Keratinocyte (primary cell): ENCODE measurements around the gene NUTM2G. TPM values are rescaled to one million over a fixed set of nuclear protein-coding genes. Genes with fewer than 3 reads are reported as not detected.
"Not testable (repeated sequence)": the region's sequence is repeated elsewhere in the genome, so short reads cannot be mapped to it uniquely, and the experiment has no call there.

Source experiments
- DNase-seq: peaks from one replicate; pipeline ENCODE4 v3.0.0-alpha.2; 2011; ENCODE audit warnings: low read depth, missing footprints, low spot score
- FAIRE-seq: peaks from 2 replicates; lab custom pipeline; 2011; peaks lifted over from hg19 to GRCh38; lab: Jason Lieb, UNC
- H2AFZ ChIP-seq: 2 replicates; pipeline ENCODE4 v1.6.0; 2012; ENCODE audit warnings: low read length, control low read depth, inconsistent platforms; ENCODE audit not compliant: control insufficient read depth
- H3K27ac ChIP-seq: 2 replicates; pipeline ENCODE4 v1.5.1; 2011; ENCODE audit warnings: low read length; ENCODE audit not compliant: control insufficient read depth, insufficient read depth
- H3K27me3 ChIP-seq: 3 replicates; pipeline ENCODE4 v1.6.0; 2011; ENCODE audit warnings: low read length; ENCODE audit not compliant: control insufficient read depth, insufficient read depth; ENCODE audit errors: extremely low read depth
- H3K36me3 ChIP-seq, 2 experiments: 2 replicates in 1 of 2; 3 replicates in 1 of 2; pipeline ENCODE4 v1.5.1; 2011; ENCODE audit warnings: low read length in 2 of 2, mild to moderate bottlenecking in 1 of 2; ENCODE audit not compliant: control insufficient read depth in 2 of 2, insufficient read depth in 2 of 2; ENCODE audit errors: extremely low read depth in 1 of 2
- H3K4me1 ChIP-seq: 3 replicates; pipeline ENCODE4 v1.5.1; 2011; ENCODE audit warnings: low read length; ENCODE audit not compliant: control insufficient read depth, insufficient read depth; ENCODE audit errors: extremely low read depth
- H3K4me2 ChIP-seq: 3 replicates; pipeline ENCODE4 v1.6.0; 2011; ENCODE audit warnings: low read depth, low read length; ENCODE audit not compliant: control insufficient read depth, insufficient read depth; ENCODE audit errors: extremely low read depth
- H3K4me3 ChIP-seq, 3 experiments: fragments of 200-600 bp in 1 of 3; sonication (generic) in 1 of 3; 2 replicates in 2 of 3; 3 replicates in 1 of 3; pipeline ENCODE4 v1.5.1; 2011 to 2016; ENCODE audit warnings: low read length in 3 of 3, mild to moderate bottlenecking in 3 of 3, control low read depth in 2 of 3, inconsistent platforms in 1 of 3, low read depth in 1 of 3, mixed read lengths in 1 of 3, mixed run types in 1 of 3, moderate library complexity in 1 of 3; ENCODE audit not compliant: control insufficient read depth in 2 of 3, insufficient read depth in 2 of 3; ENCODE audit errors: extremely low read depth in 1 of 3
- H3K79me2 ChIP-seq: 2 replicates; pipeline ENCODE4 v1.6.0; 2012; ENCODE audit warnings: low read length; ENCODE audit not compliant: control insufficient read depth, insufficient read depth
- H3K9ac ChIP-seq: 3 replicates; pipeline ENCODE4 v1.6.0; 2011; ENCODE audit warnings: low read length; ENCODE audit not compliant: control insufficient read depth, insufficient read depth; ENCODE audit errors: extremely low read depth
- H3K9me1 ChIP-seq: 3 replicates; pipeline ENCODE4 v1.6.0; 2011; ENCODE audit warnings: low read length; ENCODE audit not compliant: control insufficient read depth, insufficient read depth; ENCODE audit errors: extremely low read depth
- H3K9me3 ChIP-seq: 2 replicates; pipeline ENCODE4 v1.5.1; 2012; ENCODE audit warnings: low read depth, low read length; ENCODE audit not compliant: control insufficient read depth
- H4K20me1 ChIP-seq: 3 replicates; pipeline ENCODE4 v1.6.0; 2011; ENCODE audit warnings: low read length; ENCODE audit not compliant: control insufficient read depth, insufficient read depth; ENCODE audit errors: extremely low read depth
- dilution Hi-C: fragments of 300-500 bp; cut with MboI; formaldehyde crosslinking; loops from one replicate; pipeline ENCODE4 v1.7.0; 2020; ENCODE audit warnings: low sequenced_read_pairs; ENCODE audit not compliant: extremely low pct_ligation_motif_present
- polyA plus RNA-seq, 5 experiments: library from polyadenylated mRNA; depleted of rRNA in 3 of 5; stranded (reverse) in 3 of 5; stranded (forward) in 1 of 5; unstranded in 1 of 5; fragments of >200 nt; gene quantifications; 1 replicate in 1 of 5; 2 replicates in 3 of 5; 3 replicates in 1 of 5; pipeline versions ENCODE4 v1.2.1 to v1.2.3, GENCODE V29; 2011 to 2012; ENCODE audit warnings: missing spikeins in 2 of 5, low read depth in 1 of 5, low replicate concordance in 1 of 5

Gene NUTM2G
- polyA plus RNA-seq, 1 donor (not counting 4 experiments of a cell fraction or from before 2014, with no cell fraction given), result not detected

DNA sequence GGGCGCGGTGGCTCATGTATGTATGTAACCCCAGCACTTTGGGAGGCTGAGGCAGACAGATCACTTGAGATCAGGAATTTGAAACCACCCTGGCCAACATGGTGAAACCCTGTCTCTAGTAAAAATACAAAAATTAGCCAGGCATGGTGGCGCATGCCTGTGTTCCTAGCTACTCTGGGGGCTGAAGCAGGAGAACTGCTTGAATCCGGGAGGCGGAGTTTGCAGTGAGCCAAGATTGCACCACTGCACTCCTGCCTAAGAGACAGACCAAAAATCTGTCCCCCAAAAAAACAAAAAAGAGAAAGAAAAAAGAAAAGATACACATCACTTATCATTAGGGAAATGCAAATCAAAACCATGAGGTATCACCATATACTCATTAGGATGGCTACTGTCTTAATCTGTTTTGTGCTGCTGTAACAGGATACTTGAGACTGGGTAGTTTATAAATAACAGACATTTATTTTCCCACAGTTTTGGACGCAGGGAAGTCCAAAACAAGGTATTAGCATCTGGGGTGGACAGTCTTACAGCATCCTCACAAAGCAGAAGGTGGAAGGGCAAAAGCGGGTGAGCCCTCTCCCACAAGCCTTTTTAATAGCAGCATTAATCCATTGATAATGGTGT, 55.0 kb downstream of the NUTM2G start:
- H3K27ac ChIP-seq, H4K20me1 ChIP-seq, DNase-seq, H3K4me2 ChIP-seq, H3K27me3 ChIP-seq, H3K4me3 ChIP-seq, H2AFZ ChIP-seq, dilution Hi-C loops, FAIRE-seq, H3K4me1 ChIP-seq, H3K9me1 ChIP-seq, H3K9me3 ChIP-seq, H3K9ac ChIP-seq, H3K36me3 ChIP-seq: not testable (repeated sequence)
- H3K79me2 ChIP-seq, result peaks cover 55% of the 10 kb centered on the region

DNA sequence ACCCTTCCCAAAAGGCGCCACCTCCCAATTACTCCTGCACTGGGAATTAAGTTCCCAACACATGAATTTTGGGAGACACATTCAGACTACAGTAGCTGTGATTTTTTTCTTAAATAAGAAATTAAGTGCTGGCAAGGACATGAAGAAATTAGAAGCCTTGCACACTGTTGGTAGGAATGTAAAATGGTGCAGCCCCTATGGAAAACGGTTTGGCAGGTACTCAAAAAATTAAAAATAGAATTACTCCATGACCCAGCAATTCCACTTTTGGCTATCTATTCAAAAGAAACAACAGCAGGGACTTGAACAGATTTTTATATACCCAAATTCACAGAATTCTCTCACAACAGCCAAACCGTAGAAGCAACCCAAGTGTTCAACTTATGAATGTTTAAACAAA, 55.5 kb downstream of the NUTM2G start:
- H3K9me3 ChIP-seq, H3K27me3 ChIP-seq, DNase-seq, H3K9me1 ChIP-seq, H3K4me1 ChIP-seq, dilution Hi-C loops, H3K9ac ChIP-seq, H3K4me3 ChIP-seq, H3K27ac ChIP-seq, H3K36me3 ChIP-seq, H3K4me2 ChIP-seq, H2AFZ ChIP-seq, H4K20me1 ChIP-seq: not testable (repeated sequence)
- peaks cover 55% of the 10 kb centered on the region for H3K79me2 ChIP-seq
- FAIRE-seq, result peak; percentile 23

DNA sequence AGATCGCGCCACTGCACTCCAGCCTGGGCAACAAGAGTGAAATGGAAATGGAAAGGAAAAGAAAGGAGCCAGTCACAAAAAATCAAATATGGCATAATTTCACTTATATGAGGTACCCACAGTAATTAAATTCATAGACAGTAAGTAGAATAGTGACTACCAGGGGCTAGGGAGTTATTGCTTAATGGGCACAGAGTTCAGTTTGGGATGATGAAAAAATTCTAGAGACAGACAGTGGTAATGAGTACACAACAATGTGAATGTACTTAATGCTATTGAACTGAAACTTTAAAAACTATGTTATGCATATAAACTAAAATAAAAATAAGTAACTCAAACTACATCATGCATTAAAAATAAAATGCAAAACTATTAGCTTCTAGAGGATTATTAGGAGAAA, 56.2 kb downstream of the NUTM2G start:
- H3K4me1 ChIP-seq, H3K4me3 ChIP-seq, H3K36me3 ChIP-seq, DNase-seq, H3K9ac ChIP-seq, H2AFZ ChIP-seq, FAIRE-seq, H3K27me3 ChIP-seq, H3K9me3 ChIP-seq, H4K20me1 ChIP-seq, H3K4me2 ChIP-seq, H3K27ac ChIP-seq, dilution Hi-C loops, H3K9me1 ChIP-seq: not testable (repeated sequence)
- peaks cover 55% of the 10 kb centered on the region for H3K79me2 ChIP-seq

Other genes with a start within 250 kb of the NUTM2G start
- 4.0 to 6.2 TPM (median 5.9 TPM) in 3 replicates for gene ZNF510, start 150.8 kb upstream of the NUTM2G start, polyA plus RNA-seq
- 1.2 to 2.0 TPM (median 1.4 TPM) in 3 replicates for gene ZNF782, start 74.3 kb upstream of the NUTM2G start, polyA plus RNA-seq
- 101 to 190 TPM (median 109 TPM) in 3 replicates for gene CTSV, start 110.3 kb downstream of the NUTM2G start, polyA plus RNA-seq